GM21381 (cell line): ENCODE results near the gene DYSF.
"Not testable (repeated sequence)": the region's sequence is repeated elsewhere in the genome, so short reads cannot be mapped to it uniquely, and the experiment has no call there.

Source experiments
- ATAC-seq: cut with Tn5 transposase; IDR thresholded peaks from one replicate; pipeline ENCODE4 v1.9.1; 2021; ENCODE audit warnings: mild to moderate bottlenecking, moderate library complexity; ENCODE audit not compliant: unreplicated experiment

Gene DYSF

GRCh38 chr2:71633086-71633485 is 179.7 kb downstream of the DYSF start:
- no peak for ATAC-seq

DNA sequence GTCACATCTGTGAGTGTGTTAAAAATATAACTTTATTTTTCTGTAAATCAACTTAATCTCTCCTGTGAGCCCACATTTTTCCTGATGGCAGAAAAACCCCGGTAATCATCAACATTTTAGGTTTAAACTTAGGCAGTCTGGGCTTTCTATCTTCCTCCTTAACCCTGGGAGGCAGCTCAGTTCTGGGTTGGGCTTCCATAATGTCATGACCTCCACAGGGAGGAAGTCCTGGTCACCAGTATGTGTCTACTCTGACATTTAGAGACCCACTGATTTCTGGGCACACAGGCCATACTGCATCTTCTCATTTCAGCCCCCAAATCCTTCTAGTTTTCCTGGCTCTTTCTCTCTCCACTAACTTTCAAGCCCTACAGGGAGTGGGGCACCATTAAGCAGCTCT is 181.2 kb downstream of the DYSF start:
- ATAC-seq = no peak

DNA sequence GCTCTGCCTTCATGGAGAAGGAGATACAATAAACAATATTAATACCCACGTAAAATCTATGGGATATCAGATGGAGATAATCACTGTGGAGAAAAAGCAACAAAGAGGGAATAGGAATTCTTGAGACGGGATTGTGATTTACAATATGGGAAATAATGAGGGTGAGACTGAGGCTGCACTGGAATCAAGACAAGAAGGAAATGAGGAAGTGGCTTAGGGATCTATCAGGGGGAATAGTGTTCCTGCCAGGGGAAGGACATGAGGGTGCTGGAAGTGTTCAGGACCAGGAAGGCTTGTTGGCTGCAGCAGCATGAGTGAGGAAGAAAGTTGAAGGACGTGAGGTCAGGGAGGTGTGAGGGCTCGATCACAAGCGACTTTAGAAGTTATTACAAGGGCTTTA is 182.4 kb downstream of the DYSF start:
- no peak for ATAC-seq

GRCh38 chr2:71637168-71637567 is 183.8 kb downstream of the DYSF start:
- no peak for ATAC-seq

DNA sequence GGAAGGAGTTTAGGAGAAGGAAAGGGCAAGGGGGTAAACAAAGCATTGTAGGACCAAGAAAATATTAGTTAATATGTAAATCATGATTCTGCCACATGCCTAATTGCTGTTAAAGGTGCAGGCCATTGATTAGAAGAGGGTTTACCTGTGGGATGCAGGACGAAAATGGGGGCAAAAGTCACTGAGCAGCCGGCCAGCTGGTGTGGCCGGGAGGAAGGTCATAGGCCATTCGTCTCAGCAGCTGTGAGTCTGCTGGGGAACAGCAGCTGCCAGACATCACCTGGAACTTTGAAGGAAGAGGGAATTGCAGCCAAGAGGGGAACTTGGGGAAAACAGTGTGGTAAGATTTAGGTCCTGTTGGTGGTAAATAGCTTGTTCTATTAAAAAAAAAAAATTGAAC is 184.4 kb downstream of the DYSF start:
- no peak for ATAC-seq

GRCh38 chr2:71639735-71640134 is 186.4 kb downstream of the DYSF start:
- ATAC-seq = no peak

DNA sequence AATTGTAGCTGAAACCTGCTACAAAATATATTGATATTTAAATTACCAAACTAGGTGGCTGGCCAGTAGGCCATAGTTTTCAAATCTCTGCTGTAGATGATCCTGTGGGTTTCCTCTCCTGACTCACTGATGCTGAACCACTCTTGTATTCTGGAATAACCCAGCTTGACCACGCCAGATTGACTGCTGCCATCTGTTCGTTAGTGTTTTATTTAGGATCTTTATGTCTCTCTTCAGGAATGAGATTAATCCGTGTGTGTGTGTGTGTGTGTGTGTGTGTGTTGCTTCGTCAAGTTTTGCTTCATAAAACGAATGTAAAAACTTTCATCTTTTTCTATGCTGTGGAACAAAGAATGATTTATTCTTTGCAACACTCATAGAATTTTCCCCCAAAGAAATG is 187.1 kb downstream of the DYSF start:
- ATAC-seq = no peak

DNA sequence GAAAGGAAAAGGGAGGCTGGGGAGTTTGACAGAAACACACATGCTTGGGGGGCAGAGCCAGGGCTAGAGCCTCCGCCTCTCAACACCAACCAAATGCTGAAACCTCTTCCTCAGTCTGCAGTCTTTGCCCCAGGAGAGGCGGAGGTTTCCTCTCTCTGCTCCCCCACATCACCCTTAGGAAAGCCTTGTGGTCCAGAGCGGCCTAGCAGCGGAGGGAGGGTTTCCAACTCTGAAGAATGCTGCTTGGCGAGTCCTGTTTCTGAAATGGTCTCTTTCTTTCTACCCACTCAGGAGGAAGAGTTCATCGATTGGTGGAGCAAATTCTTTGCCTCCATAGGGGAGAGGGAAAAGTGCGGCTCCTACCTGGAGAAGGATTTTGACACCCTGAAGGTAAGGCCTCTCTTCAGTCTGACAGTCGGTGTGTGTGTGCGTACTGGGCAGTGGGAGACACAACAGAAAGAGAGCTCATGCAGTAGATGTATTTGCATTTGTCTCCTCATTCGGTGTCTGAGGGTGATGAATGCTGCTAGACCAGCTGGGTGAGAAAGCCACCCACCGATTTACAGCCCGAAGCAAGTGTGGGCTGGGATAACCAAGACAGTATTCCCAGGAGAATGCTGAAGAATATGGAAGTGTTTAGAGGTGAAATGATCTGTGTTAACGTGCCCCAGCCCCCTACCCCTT is 190.5 kb downstream of the DYSF start:
- ATAC-seq = no peak

DNA sequence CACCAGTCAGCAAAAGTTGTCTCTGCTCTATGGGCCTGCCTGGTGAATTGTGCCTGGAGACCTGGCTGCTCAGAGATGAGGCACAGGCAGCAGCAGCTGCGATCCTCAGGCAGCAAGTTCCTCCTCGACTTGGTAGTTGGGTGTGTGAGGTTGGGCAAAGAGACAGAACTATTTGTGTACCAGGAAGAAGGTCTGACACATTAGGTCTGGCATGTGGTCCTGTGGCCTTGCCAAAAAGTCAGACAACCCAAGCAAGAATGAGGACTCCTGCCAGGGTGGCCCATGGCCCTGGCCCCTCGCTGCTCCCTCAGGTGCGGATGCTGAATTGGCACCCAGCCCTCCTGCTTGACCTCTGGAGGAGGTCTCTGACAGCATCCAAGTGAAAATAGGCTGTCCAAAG is 192.7 kb downstream of the DYSF start:
- no peak for ATAC-seq

- ATAC-seq = no peak
Observed at GRCh38 chr2:71647356-71647755, 194.0 kb downstream of the DYSF start.

- ATAC-seq = no peak
Observed at GRCh38 chr2:71655498-71655897, 202.1 kb downstream of the DYSF start.

DNA sequence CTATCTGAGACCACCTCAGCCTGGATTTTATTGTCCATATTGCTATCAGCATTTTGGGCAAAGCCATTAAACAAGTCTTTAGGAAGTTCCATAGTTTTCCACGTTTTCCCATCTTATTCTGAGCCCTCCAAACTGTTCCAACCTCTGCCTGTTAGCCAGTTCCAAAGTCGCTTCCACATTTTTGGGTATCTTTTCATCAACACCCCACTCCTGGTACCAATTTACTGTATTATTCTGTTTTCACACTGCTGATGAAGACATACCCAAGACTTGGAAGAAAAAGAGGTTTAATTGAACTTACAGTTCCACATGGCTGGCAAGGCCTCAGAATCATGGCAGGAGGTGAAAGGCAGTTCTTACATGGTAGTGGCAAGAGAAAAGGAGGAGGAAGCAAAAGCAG is 204.9 kb downstream of the DYSF start:
- ATAC-seq = not testable (repeated sequence)

- ATAC-seq = no peak
Observed at GRCh38 chr2:71658771-71659170, 205.4 kb downstream of the DYSF start.

- ATAC-seq = no peak
Observed at GRCh38 chr2:71659868-71660518, 206.6 kb downstream of the DYSF start.

DNA sequence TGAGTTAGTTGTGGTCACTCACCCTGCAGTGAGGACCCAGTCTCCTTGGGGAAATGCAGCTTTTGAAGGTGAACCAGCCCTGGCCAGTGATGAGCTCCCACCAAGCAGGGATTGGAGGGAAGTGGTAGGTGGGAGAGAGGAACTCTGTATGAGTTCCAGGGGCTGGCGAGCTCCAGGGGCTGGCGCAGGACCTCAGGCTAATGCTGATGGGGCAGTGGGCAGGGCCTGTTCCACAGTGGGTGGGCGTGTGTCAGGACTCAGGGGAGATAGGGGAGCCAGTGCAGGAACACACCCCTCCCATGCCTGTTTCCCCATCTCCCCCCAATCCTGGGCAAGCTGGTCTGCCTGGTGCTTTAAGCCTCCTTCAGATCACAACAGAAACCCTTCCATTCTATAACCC is 208.4 kb downstream of the DYSF start:
- ATAC-seq = no peak

- ATAC-seq = no peak
Observed at GRCh38 chr2:71662665-71663394, 209.5 kb downstream of the DYSF start.

DNA sequence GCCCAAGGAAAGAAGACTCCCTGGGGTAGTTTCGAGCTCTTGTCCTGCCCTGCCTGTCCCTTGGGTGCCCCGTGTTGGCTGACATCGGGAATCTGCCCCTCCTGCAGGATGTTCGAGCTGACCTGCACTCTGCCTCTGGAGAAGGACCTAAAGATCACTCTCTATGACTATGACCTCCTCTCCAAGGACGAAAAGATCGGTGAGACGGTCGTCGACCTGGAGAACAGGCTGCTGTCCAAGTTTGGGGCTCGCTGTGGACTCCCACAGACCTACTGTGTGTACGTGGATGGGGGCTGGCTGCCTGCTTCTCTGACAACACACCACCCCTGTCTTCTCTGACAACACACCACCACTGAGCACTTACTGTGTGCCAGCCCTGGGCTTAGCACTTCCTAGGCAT is 210.8 kb downstream of the DYSF start:
- no peak for ATAC-seq

DNA sequence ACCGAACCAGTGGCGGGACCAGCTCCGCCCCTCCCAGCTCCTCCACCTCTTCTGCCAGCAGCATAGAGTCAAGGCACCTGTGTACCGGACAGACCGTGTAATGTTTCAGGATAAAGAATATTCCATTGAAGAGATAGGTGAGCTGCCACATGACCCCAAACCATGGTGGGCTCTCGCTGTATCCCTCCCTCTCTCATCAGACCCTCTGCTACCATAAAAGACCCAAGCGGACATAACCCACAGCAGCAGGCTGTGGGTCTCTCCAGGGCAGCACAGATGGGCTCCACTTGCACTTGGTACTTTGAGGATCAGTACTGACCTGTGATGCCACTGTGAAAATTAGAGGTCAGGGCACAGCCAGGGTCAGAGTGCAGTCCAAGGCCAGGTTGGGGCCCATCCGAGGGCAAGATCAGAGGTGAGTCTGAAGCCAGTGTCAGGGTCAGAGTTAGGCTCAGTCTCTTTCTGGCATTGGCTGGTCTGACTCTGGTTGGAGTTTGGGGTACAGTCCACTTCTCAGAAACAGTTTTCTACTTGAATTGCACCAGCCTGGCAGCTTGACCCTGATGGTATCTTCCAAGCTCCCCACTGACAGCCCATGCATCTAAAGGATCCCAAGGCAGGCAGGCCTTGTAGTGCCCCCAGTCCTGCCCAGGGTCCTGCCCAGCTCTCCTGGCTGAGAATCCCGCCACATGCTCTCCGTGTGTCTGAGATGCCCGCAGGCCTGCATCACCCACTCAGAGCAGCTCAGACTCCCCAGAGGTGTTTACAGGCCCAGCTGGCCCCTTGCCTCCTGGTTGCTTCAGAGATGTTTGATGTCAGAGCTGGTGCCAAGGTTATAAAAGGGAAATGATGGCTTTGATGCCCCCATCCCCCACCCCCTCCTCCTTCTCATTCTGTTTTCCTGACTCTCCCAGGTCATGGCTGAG is 212.1 kb downstream of the DYSF start:
- ATAC-seq = no peak

GRCh38 chr2:71666094-71666474 is 212.7 kb downstream of the DYSF start:
- no peak for ATAC-seq

- no peak for ATAC-seq
Observed at GRCh38 chr2:71667256-71668182, 214.2 kb downstream of the DYSF start.
